ENCODE results near the gene TGFBR3. TPM values are rescaled to one million over a fixed set of nuclear protein-coding genes. Genes with fewer than 3 reads are reported as not detected.

The TGFBR3 gene
- total RNA-seq, 4 donors from 2014 or later = 37.3 to 61.7 (median 48.4) TPM

DNA sequence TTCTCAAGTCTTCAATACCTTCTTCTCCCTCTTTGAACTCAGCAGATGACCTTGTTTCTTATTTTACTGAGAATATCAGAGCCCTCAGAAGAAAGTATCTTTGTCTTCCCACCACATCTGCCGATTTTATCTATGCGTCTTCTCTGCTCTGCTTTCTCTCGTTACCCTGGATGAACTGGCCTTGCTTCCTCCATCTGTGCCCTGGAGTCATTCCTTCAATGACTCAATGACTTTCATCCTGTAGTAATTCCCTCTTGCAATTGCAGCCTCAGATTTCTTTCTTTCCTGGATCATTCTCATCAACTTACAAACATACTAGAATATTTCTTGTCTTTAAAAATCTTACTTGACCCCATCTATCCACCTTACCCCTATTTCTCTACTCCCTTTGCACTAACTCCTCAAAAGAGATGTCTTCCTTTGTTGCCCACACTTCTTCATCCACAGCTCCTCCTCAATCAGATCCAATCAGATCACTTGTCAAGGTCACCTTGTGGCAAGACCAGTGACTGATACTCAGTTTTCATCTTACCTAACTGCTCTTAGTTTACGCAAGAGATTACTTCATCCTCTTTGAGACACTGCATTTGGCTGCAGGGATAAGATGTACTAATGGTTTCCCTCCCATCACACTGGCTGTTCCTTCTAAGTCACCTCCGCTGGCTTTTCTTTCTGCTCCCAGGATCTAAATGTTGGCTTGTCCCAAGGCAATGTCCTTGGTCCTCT lies 8.2 kb upstream of the TGFBR3 start:
- no peaks in the 10 kb centered on the region for H3K36me3 ChIP-seq
- H3K27me3 ChIP-seq = no peaks in the 10 kb centered on the region
- H3K9me3 ChIP-seq = no peaks in the 10 kb centered on the region
- in situ Hi-C loops (cut with MboI; ENCODE audit: low sequenced_read_pairs in 4 of 4) = no loop called here
- H3K27ac ChIP-seq = peak overlapping the region in 3 of 4 donors; percentile 18 to 29 (median 27)
- DNase-seq (no peak), ATAC-seq (peak in 1 of 2 donors; percentile 76)
- TF ChIP-seq, protein P1, sequence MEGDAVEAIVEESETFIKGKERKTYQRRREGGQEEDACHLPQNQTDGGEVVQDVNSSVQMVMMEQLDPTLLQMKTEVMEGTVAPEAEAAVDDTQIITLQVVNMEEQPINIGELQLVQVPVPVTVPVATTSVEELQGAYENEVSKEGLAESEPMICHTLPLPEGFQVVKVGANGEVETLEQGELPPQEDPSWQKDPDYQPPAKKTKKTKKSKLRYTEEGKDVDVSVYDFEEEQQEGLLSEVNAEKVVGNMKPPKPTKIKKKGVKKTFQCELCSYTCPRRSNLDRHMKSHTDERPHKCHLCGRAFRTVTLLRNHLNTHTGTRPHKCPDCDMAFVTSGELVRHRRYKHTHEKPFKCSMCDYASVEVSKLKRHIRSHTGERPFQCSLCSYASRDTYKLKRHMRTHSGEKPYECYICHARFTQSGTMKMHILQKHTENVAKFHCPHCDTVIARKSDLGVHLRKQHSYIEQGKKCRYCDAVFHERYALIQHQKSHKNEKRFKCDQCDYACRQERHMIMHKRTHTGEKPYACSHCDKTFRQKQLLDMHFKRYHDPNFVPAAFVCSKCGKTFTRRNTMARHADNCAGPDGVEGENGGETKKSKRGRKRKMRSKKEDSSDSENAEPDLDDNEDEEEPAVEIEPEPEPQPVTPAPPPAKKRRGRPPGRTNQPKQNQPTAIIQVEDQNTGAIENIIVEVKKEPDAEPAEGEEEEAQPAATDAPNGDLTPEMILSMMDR (IDR thresholded peaks at IDR 0.05 in 4 of 5, conservative IDR thresholded peaks at IDR 0.05 in 1 of 5) = no peak
- TF ChIP-seq POLR2A (IDR thresholded peaks at IDR 0.05) = no peak
- intact Hi-C loops (cut with DNase I; ENCODE audit: low total_unique reads) = loop anchor here (5.0 kb wide), 1 partner anchor 197 kb away; no protein-coding TSS in a partner anchor
- no peak overlapping the region for H3K4me3 ChIP-seq
- H3K4me1 ChIP-seq = peaks cover 7 to 16% of the 10 kb centered on the region in 2 donors

DNA sequence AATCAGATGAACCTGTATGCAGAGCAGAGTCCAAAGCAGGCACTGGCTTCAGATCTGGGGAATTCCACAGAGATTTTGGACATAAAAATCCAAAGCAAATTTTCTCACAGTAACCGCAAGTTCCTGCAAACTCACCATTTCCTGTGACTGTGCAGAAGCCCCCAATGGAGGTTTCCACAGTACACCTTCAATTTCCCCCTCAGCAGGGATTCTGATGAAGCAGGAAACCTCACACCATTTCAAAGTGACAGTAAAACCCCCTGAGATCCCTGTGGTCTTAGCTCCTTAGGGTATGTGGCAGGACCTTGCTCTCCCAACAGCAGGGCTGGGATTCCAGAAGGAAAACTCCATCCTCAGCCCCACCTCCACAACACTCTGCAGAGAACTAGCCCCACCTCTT lies 6.0 kb upstream of the TGFBR3 start:
- Histone ChIP-seq H3K27me3 (no peaks in the 10 kb centered on the region), H3K27ac (peak overlapping the region in 2 of 4 donors; percentile 18 to 45), H3K36me3 (no peaks in the 10 kb centered on the region), H3K4me1 (peaks cover 0 to 6% of the 10 kb centered on the region in 2 donors), H3K4me3 (no peak overlapping the region), H3K9me3 (no peaks in the 10 kb centered on the region)
- DNase-seq = no peak
- in situ Hi-C loops (cut with MboI; ENCODE audit: low sequenced_read_pairs in 4 of 4) (no loop called here), intact Hi-C loops (cut with DNase I; ENCODE audit: low total_unique reads) (loop anchor here (5.0 kb wide), 1 partner anchor 195 kb away; no protein-coding TSS in a partner anchor)
- TF ChIP-seq POLR2A (IDR thresholded peaks at IDR 0.05) = no peak
- no peak for ATAC-seq

DNA sequence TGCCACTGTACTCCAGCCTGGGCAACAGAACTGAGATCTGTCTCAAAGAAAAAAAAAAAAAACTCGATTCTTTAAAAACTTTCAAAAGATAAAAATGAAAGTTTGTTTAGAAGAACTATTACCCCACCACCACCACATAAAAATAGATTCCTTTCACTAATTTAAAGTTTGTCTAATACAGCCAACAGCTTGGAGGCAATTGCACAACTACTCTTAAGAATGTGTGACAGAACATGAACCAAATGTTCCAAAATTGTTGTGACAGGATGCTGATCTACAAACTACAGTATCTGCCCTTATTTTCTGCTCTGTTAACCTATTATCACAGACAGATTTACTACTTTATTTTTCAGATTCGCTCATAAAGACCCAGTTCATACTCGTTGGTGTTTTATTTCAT lies 5.5 kb upstream of the TGFBR3 start:
- DNase-seq = no peak
- peak; percentile 39 to 63 for ATAC-seq
- Histone ChIP-seq H3K4me1 (peaks cover 2 to 3% of the 10 kb centered on the region in 2 donors), H3K4me3 (no peak overlapping the region), H3K36me3 (no peaks in the 10 kb centered on the region), H3K9me3 (no peaks in the 10 kb centered on the region), H3K27me3 (no peaks in the 10 kb centered on the region), H3K27ac (peak overlapping the region; percentile 18 to 59 (median 49))
- in situ Hi-C loops (cut with MboI; ENCODE audit: low sequenced_read_pairs in 4 of 4) (no loop called here), intact Hi-C loops (cut with DNase I; ENCODE audit: low total_unique reads) (loop anchor here (5.0 kb wide), 1 partner anchor 194 kb away; no protein-coding TSS in a partner anchor)
- TF ChIP-seq POLR2A (IDR thresholded peaks at IDR 0.05) = no peak

DNA sequence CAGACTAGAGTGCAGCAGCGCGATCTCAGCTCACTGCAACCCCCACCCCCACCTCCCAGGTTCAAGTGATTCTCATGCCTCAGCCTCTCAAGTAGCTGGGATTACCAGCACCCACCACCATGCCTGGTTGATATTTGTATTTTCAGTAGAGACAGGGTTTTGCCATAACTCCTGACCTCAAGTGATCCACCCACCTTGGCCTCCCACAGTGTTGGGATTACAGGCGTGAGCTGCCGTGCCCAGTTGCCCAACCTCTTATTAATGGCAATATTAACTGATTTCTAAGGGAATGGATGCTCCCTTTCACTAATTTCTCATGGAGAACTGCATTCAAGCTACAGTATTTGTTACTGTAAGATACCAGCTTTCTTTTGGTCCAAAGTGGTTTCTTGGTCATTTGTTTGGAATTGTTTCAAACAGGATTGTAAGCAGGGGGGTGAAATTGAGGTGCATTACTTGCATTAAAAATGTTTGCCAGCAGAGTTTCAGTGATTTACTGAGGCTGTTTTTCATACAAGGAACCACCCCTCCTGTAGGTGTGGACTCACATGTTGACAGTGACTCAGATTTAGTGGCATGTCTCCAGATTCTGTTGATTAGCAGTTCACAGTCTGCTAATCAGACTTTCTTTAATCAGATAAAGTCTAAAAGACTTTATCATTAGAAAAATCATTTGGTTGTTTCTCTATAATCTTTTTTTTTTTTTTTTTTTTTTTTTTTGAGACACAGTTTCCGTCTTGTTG lies 3.9 kb upstream of the TGFBR3 start:
- Histone ChIP-seq H3K27ac (peak overlapping the region in 3 of 4 donors; percentile 11 to 38 (median 26)), H3K4me3 (no peak overlapping the region), H3K4me1 (peaks cover 3% of the 10 kb centered on the region in 2 donors), H3K9me3 (no peaks in the 10 kb centered on the region), H3K36me3 (no peaks in the 10 kb centered on the region), H3K27me3 (no peaks in the 10 kb centered on the region)
- no peak for DNase-seq
- no peak for TF ChIP-seq POLR2A (IDR thresholded peaks at IDR 0.05)
- TF ChIP-seq, protein P1 (IDR thresholded peaks at IDR 0.05 in 4 of 5, conservative IDR thresholded peaks at IDR 0.05 in 1 of 5) = no peak
- intact Hi-C loops (cut with DNase I; ENCODE audit: low total_unique reads) (loop anchor here (5.0 kb wide), 3 partner anchors 158 to 268 kb away; no protein-coding TSS in a partner anchor), in situ Hi-C loops (cut with MboI; ENCODE audit: low sequenced_read_pairs in 4 of 4) (no loop called here)
- ATAC-seq = no peak

DNA sequence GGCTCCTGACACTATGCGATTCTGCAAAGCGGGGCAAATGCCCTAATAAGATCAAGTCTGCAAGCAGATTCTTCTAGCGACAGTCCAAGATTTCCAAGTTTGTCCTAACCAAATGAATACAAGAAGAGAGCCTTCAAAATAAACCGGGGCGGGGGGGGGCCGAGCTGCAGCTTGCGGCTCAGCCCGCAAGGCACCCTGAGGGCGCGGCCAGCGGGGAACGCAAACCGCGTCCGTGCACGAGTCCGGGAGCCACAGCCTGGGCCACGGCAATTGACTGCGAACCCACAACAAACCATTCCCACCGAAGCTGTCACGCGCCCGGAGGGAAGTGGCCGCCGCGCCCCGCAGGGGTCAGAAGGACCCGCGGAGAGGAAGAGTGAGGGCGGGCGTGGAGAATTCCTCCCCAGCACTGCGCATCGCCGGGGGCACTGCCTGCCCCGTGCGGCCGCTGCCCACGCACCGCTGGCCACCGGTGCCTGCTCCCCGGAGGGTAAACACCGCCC lies 687 bp downstream of the TGFBR3 start:
- intact Hi-C loops (cut with DNase I; ENCODE audit: low total_unique reads) = loop anchor here (5.0 kb wide), 2 partner anchors 153 to 263 kb away; no protein-coding TSS in a partner anchor
- Histone ChIP-seq H3K36me3 (no peaks in the 10 kb centered on the region), H3K4me3 (peak overlapping the region; percentile 80 to 92 (median 85)), H3K9me3 (no peaks in the 10 kb centered on the region), H3K27ac (peak overlapping the region; percentile 88 to 92 (median 90)), H3K4me1 (peaks cover 8 to 12% of the 10 kb centered on the region in 2 donors), H3K27me3 (no peaks in the 10 kb centered on the region)
- in situ Hi-C loops (cut with MboI; ENCODE audit: low sequenced_read_pairs in 4 of 4) = no loop called here
- DNase-seq (no peak), ATAC-seq (peak; percentile 22 to 28)
- TF ChIP-seq POLR2A (IDR thresholded peaks at IDR 0.05) = no peak
- TF ChIP-seq, protein P1 (IDR thresholded peaks at IDR 0.05 in 4 of 5, conservative IDR thresholded peaks at IDR 0.05 in 1 of 5) = no peak

All from gastrocnemius medialis (tissue), 4 donors.